Endothelial cell of umbilical vein (primary cell): Measurements from ENCODE around the gene LRP5. TPM values are rescaled to one million over a fixed set of nuclear protein-coding genes. Genes with fewer than 3 reads are reported as not detected.

Experiments
- BruUV-seq: library from RNA; stranded (reverse); fragments of 400-500 nt; replicated peaks from 2 replicates; lab custom pipeline; 2021; lab: Mats Ljungman, UMichigan
- CTCF ChIA-PET: fragments of 300-600, 350-600 bp; sonication (Branson Sonifier 250); formaldehyde crosslinking; loops from one replicate; lab custom pipeline; 2021; ENCODE audit warnings: antibody characterized with exemption, inconsistent platforms; lab: Charles Lee
- POLR2A ChIA-PET: fragments of 300-600, 350-600 bp; sonication (Branson Sonifier 250); formaldehyde crosslinking; loops from one replicate; lab custom pipeline; 2021; ENCODE audit warnings: antibody characterized with exemption, inconsistent platforms; lab: Charles Lee
- DNase-seq: peaks from one replicate; pipeline ENCODE4 v3.0.0-alpha.2; 2011; ENCODE audit warnings: low read depth, low spot score
- FAIRE-seq: peaks from 2 replicates; lab custom pipeline; 2011; peaks lifted over from hg19 to GRCh38; lab: Jason Lieb, UNC
- H2AFZ ChIP-seq: 2 replicates; pipeline ENCODE4 v1.6.0; 2012; ENCODE audit warnings: low read depth, low read length, control low read depth, inconsistent platforms
- H3K27ac ChIP-seq: 2 replicates; pipeline ENCODE4 v1.5.1; 2011; ENCODE audit warnings: low read depth, mild to moderate bottlenecking, control low read depth, low read length, moderate library complexity; ENCODE audit not compliant: insufficient read depth
- H3K27me3 ChIP-seq, 2 experiments: 2 replicates each; pipeline versions ENCODE4 v1.6.0 to v1.6.1; 2011; ENCODE audit warnings: low read length in 2 of 2, mixed read lengths in 1 of 2; ENCODE audit not compliant: control insufficient read depth in 2 of 2, insufficient read depth in 2 of 2
- H3K36me3 ChIP-seq, 2 experiments: 2 replicates in 1 of 2; 3 replicates in 1 of 2; pipeline ENCODE4 v1.5.1; 2011; ENCODE audit warnings: low read length in 2 of 2, mild to moderate bottlenecking in 1 of 2, moderate library complexity in 1 of 2; ENCODE audit not compliant: control insufficient read depth in 2 of 2, insufficient read depth in 2 of 2; ENCODE audit errors: extremely low read depth in 1 of 2
- H3K4me1 ChIP-seq: 3 replicates; pipeline ENCODE4 v1.5.1; 2011; ENCODE audit warnings: mild to moderate bottlenecking, low read length; ENCODE audit not compliant: control insufficient read depth, insufficient read depth; ENCODE audit errors: extremely low read depth
- H3K4me2 ChIP-seq: 2 replicates; pipeline ENCODE4 v1.6.1; 2011; ENCODE audit warnings: low read length, control low read depth, mixed read lengths; ENCODE audit not compliant: insufficient read depth
- H3K4me3 ChIP-seq, 3 experiments: fragments of 200-600 bp in 1 of 3; sonication (generic), shearing (Covaris generic) in 1 of 3; replicated peaks in 1 of 3; 2 replicates each; pipeline ENCODE4 v1.5.1; 2011 to 2016; ENCODE audit warnings: control low read depth in 3 of 3, low read length in 3 of 3, mild to moderate bottlenecking in 2 of 3, inconsistent platforms in 1 of 3, low read depth in 1 of 3, moderate library complexity in 1 of 3; ENCODE audit not compliant: insufficient read depth in 1 of 3
- H3K79me2 ChIP-seq: 2 replicates; pipeline ENCODE4 v1.6.0; 2012; ENCODE audit warnings: low read length, inconsistent platforms; ENCODE audit not compliant: control insufficient read depth, insufficient read depth
- H3K9ac ChIP-seq: replicated peaks from 2 replicates; pipeline ENCODE3; 2011; ENCODE audit warnings: low read length, control low read depth; ENCODE audit not compliant: insufficient read depth; ENCODE audit errors: extremely low read depth
- H3K9me1 ChIP-seq: replicated peaks from 3 replicates; pipeline ENCODE4 v1.6.0; 2011; ENCODE audit warnings: mild to moderate bottlenecking, low read length; ENCODE audit not compliant: control insufficient read depth, insufficient read depth; ENCODE audit errors: extremely low read depth
- H3K9me3 ChIP-seq: replicated peaks from 2 replicates; pipeline ENCODE4 v1.5.1; 2012; ENCODE audit warnings: low read length, inconsistent platforms; ENCODE audit not compliant: control insufficient read depth, insufficient read depth
- H4K20me1 ChIP-seq: replicated peaks from 2 replicates; pipeline ENCODE3; 2011; ENCODE audit warnings: mild to moderate bottlenecking, low read length; ENCODE audit not compliant: control insufficient read depth, insufficient read depth; ENCODE audit errors: extremely low read depth
- CTCF ChIP-seq, 2 donors: IDR thresholded peaks; 1 replicate in 1 of 2; 2 replicates in 1 of 2; pipeline ENCODE4 v1.5.1; 2011; ENCODE audit warnings: low read length in 2 of 2, mild to moderate bottlenecking in 2 of 2, moderate library complexity in 2 of 2, control low read depth in 1 of 2, inconsistent platforms in 1 of 2, low read depth in 1 of 2; ENCODE audit not compliant: insufficient read depth in 1 of 2; ENCODE audit errors: extremely low read depth in 1 of 2
- EZH2 ChIP-seq: IDR thresholded peaks from 2 replicates; pipeline ENCODE4 v1.6.1; 2012; ENCODE audit warnings: borderline replicate concordance, low read depth, mild to moderate bottlenecking, moderate library complexity, low read length, inconsistent platforms; ENCODE audit not compliant: severe bottlenecking
- FOS ChIP-seq: IDR thresholded peaks from 2 replicates; pipeline ENCODE4 v1.6.1; 2011; ENCODE audit warnings: mild to moderate bottlenecking, low read length, moderate library complexity, borderline replicate concordance; ENCODE audit not compliant: insufficient read depth
- GATA2 ChIP-seq: IDR thresholded peaks from 2 replicates; pipeline ENCODE4 v1.7.0; 2011; ENCODE audit warnings: low read depth, mild to moderate bottlenecking, moderate library complexity, mixed read lengths, low read length; ENCODE audit not compliant: insufficient read length, insufficient read depth
- JUN ChIP-seq: IDR thresholded peaks from 2 replicates; pipeline ENCODE4 v1.6.1; 2011; ENCODE audit warnings: borderline replicate concordance, low read depth; ENCODE audit not compliant: insufficient read length, insufficient read depth
- MAX ChIP-seq: IDR thresholded peaks from 2 replicates; pipeline ENCODE4 v1.6.1; 2011; ENCODE audit not compliant: insufficient read depth, insufficient read length
- MYC ChIP-seq: IDR thresholded peaks from one replicate; pipeline ENCODE4 v1.6.1; 2011; ENCODE audit warnings: mild to moderate bottlenecking, low read depth, low read length
- POLR2A ChIP-seq: IDR thresholded peaks from 2 replicates; pipeline ENCODE4 v1.6.1; 2012; ENCODE audit warnings: low read depth, mild to moderate bottlenecking, control low read depth, low read length
- POLR2AphosphoS5 ChIP-seq: IDR thresholded peaks from 2 replicates; pipeline ENCODE4 v1.6.1; 2012; ENCODE audit warnings: low read depth, mild to moderate bottlenecking, control low read depth, low read length, moderate library complexity; ENCODE audit not compliant: insufficient read depth
- dilution Hi-C: fragments of 300-500 bp; cut with MboI; formaldehyde crosslinking; loops from one replicate; pipeline ENCODE4 v1.15.0; 2019; ENCODE audit warnings: low sequenced_read_pairs; ENCODE audit not compliant: extremely low pct_ligation_motif_present
- intact Hi-C: fragments of 100-400 bp; cut with micrococcal nuclease; formaldehyde crosslinking; loops from one replicate; pipeline ENCODE4 v1.10.0; 2022
- polyA plus RNA-seq, 4 experiments: library from polyadenylated mRNA; depleted of rRNA in 3 of 4; stranded (reverse) in 3 of 4; unstranded in 1 of 4; fragments of >200 nt; gene quantifications; 2 replicates each; pipeline versions ENCODE4 v1.2.1 to v1.2.3, GENCODE V29; 2011 to 2012; ENCODE audit warnings: missing spikeins in 1 of 4
- total RNA-seq: library from RNA; stranded (reverse); gene quantifications from 2 replicates; pipeline ENCODE4 v1.2.3, GENCODE V29; 2021

The LRP5 gene
- total and polyA plus RNA-seq, 2 donors (not counting 3 experiments of a cell fraction or from before 2014, with no cell fraction given), result 35.1 to 51.8 TPM

- TF ChIP-seq FOS (no peak), EZH2 (no peak), MAX (no peak), GATA2 (no peak), MYC (no peak), POLR2A (no peak), POLR2AphosphoS5 (no peak), CTCF (IDR thresholded peaks at IDR 0.05; ENCODE audit: extremely low read depth in 1 of 2, insufficient read depth in 1 of 2, low read depth in 1 of 2, low read length in 2 of 2) (no peak), JUN (no peak)
- Histone ChIP-seq H4K20me1 (no peaks in the 10 kb centered on the region), H3K9ac (no peak overlapping the region), H2AFZ (no peak overlapping the region), H3K27me3 (peaks cover 2 to 3% of the 10 kb centered on the region in 2 experiments), H3K79me2 (no peaks in the 10 kb centered on the region), H3K9me3 (no peaks in the 10 kb centered on the region), H3K4me1 (no peaks in the 10 kb centered on the region), H3K36me3 (no peaks in the 10 kb centered on the region), H3K4me2 (no peak overlapping the region), H3K4me3 (no peak overlapping the region), H3K27ac (no peak overlapping the region), H3K9me1 (no peaks in the 10 kb centered on the region)
- intact Hi-C loops, result no loop called here
- DNase-seq (no peak), FAIRE-seq (no peak)
- no TSS peak for BruUV-seq
- POLR2A ChIA-PET, result interaction anchor here (1.2 kb wide), 1 partner anchor 10 kb away, joined by 3 read pairs; the partner anchor contains the start of gene C11orf24
- dilution Hi-C loops, result no loop called here
- CTCF ChIA-PET, result no interaction called here
Observed at GRCh38 chr11:68282141-68282860, 30.1 kb upstream of the LRP5 start.
